Activated CD8-positive, alpha-beta memory T cell treated with anti-CD3 and anti-CD28 coated beads for 4 hours (primary cell): ENCODE measurements around the gene VSX1.

Experiments used
- DNase-seq, 2 donors: peaks; one replicate each; pipeline ENCODE4 v3.0.0-alpha.2; 2020; ENCODE audit warnings: low read depth in 2 of 2

VSX1 gene

GRCh38 chr20:25053255-25054031 lies 28.5 kb downstream of the VSX1 start:
- no peak for DNase-seq

GRCh38 chr20:25052255-25053194 lies 29.4 kb downstream of the VSX1 start:
- no peak for DNase-seq

GRCh38 chr20:25051386-25052155 lies 30.4 kb downstream of the VSX1 start:
- no peak for DNase-seq

GRCh38 chr20:25050501-25051350 lies 31.2 kb downstream of the VSX1 start:
- no peak for DNase-seq

- DNase-seq, result no peak
These were observed 31.9 kb downstream of the VSX1 start for GRCh38 chr20:25050082-25050481.

GRCh38 chr20:25049261-25050060 lies 32.5 kb downstream of the VSX1 start:
- DNase-seq, result no peak

GRCh38 chr20:25048519-25048952 lies 33.4 kb downstream of the VSX1 start:
- DNase-seq, result no peak

- no peak for DNase-seq
These were observed 34.2 kb downstream of the VSX1 start for GRCh38 chr20:25047766-25048165.

- no peak for DNase-seq
These were observed 34.9 kb downstream of the VSX1 start for GRCh38 chr20:25046736-25047666.

- DNase-seq, result no peak
These were observed 35.7 kb downstream of the VSX1 start for GRCh38 chr20:25046181-25046641.

- no peak for DNase-seq
These were observed 36.6 kb downstream of the VSX1 start for GRCh38 chr20:25045343-25045712.

GRCh38 chr20:25044660-25045342 lies 37.1 kb downstream of the VSX1 start:
- no peak for DNase-seq

- DNase-seq, result no peak
These were observed 37.7 kb downstream of the VSX1 start for GRCh38 chr20:25044261-25044560.

GRCh38 chr20:25043499-25044260 lies 38.3 kb downstream of the VSX1 start:
- no peak for DNase-seq

- no peak for DNase-seq
These were observed 39.1 kb downstream of the VSX1 start for GRCh38 chr20:25042531-25043498.

- DNase-seq, result no peak
These were observed 40.0 kb downstream of the VSX1 start for GRCh38 chr20:25041813-25042530.
